ENCODE results near the gene GALNT4. TPM values are rescaled to one million over a fixed set of nuclear protein-coding genes. Genes with fewer than 3 reads are reported as not detected.

The GALNT4 gene
- polyA plus RNA-seq, 1 experiment: 2.1 TPM

- CTCF ChIA-PET: interaction anchor here (1.0 to 1.5 kb wide), 4 partner anchors 10 to 1315 kb away, joined by 3 to 7 read pairs (median 3); partner anchors contain the start of gene GALNT4
- Histone ChIP-seq H3K27me3 (ENCODE audit: control insufficient read depth, insufficient read depth, low read length) (no peaks in the 10 kb centered on the region), H3K36me3 (ENCODE audit: control insufficient read depth, insufficient read depth, low read length) (no peaks in the 10 kb centered on the region), H3K4me3 (ENCODE audit: low read depth, low read length) (no peak overlapping the region)
- POLR2A ChIA-PET: no interaction called here
- DNase-seq (ENCODE audit: low read depth): no peak
- no peak for TF ChIP-seq CTCF (IDR thresholded peaks at IDR 0.05; ENCODE audit: insufficient read depth, low read depth, low read length)
Measured at GRCh38 chr12:89538897-89539296, 14.3 kb upstream of the GALNT4 start.

GRCh38 chr12:89537389-89537788, 12.8 kb upstream of the GALNT4 start:
- H3K36me3 ChIP-seq (ENCODE audit: control insufficient read depth, insufficient read depth, low read length): no peaks in the 10 kb centered on the region
- no peak for DNase-seq (ENCODE audit: low read depth)

GRCh38 chr12:89529738-89530137, 5.1 kb upstream of the GALNT4 start:
- DNase-seq (ENCODE audit: low read depth): no peak
- H3K36me3 ChIP-seq (ENCODE audit: control insufficient read depth, insufficient read depth, low read length): no peaks in the 10 kb centered on the region
- TF ChIP-seq CTCF (IDR thresholded peaks at IDR 0.05; ENCODE audit: insufficient read depth, low read depth, low read length): peak; percentile 67
- H3K4me3 ChIP-seq (ENCODE audit: low read depth, low read length): no peak overlapping the region
- H3K27me3 ChIP-seq (ENCODE audit: control insufficient read depth, insufficient read depth, low read length): no peaks in the 10 kb centered on the region
- ChIA-PET POLR2A (no interaction called here), CTCF (interaction anchor here (1.0 to 10.3 kb wide), 7 partner anchors 9 to 536 kb away, joined by 3 to 104 read pairs (median 4); no protein-coding TSS in a partner anchor)

More at GRCh38 chr12:89537389-89537788, 12.8 kb upstream of the GALNT4 start:
- TF ChIP-seq CTCF (IDR thresholded peaks at IDR 0.05; ENCODE audit: insufficient read depth, low read depth, low read length): no peak
- H3K4me3 ChIP-seq (ENCODE audit: low read depth, low read length): no peak overlapping the region
- ChIA-PET POLR2A (no interaction called here), CTCF (no interaction called here)
- H3K27me3 ChIP-seq (ENCODE audit: control insufficient read depth, insufficient read depth, low read length): no peaks in the 10 kb centered on the region

GRCh38 chr12:89528434-89528833, 3.8 kb upstream of the GALNT4 start:
- ChIA-PET CTCF (interaction anchor here (1.3 to 10.3 kb wide), 3 partner anchors 58 to 509 kb away, joined by 5 to 104 read pairs (median 81); no protein-coding TSS in a partner anchor), POLR2A (no interaction called here)
- Histone ChIP-seq H3K4me3 (ENCODE audit: low read depth, low read length) (no peak overlapping the region), H3K27me3 (ENCODE audit: control insufficient read depth, insufficient read depth, low read length) (no peaks in the 10 kb centered on the region), H3K36me3 (ENCODE audit: control insufficient read depth, insufficient read depth, low read length) (no peaks in the 10 kb centered on the region)
- TF ChIP-seq CTCF (IDR thresholded peaks at IDR 0.05; ENCODE audit: insufficient read depth, low read depth, low read length): no peak
- no peak for DNase-seq (ENCODE audit: low read depth)

GRCh38 chr12:89525824-89526770, 1.5 kb upstream of the GALNT4 start, which contains the start of gene POC1B:
Gene POC1B (minus strand): TSS chr12:89526047. CDS start chr12:89525895, 152 bp downstream.
- H3K4me3 ChIP-seq (ENCODE audit: low read depth, low read length): peak within 1 kb of the TSS; percentile 85
- ChIA-PET POLR2A (interaction anchor here (0.6 kb wide), 1 partner anchor 472 kb away, joined by 4 read pairs; no protein-coding TSS in a partner anchor), CTCF (interaction anchor here (0.8 to 10.3 kb wide), 9 partner anchors 13 to 507 kb away, joined by 3 to 104 read pairs (median 3); no protein-coding TSS in a partner anchor)
- 0 out of 2 replicates have a peak, but pooled peaks have one; percentile 11 for TF ChIP-seq CTCF (IDR thresholded peaks at IDR 0.05; ENCODE audit: insufficient read depth, low read depth, low read length)
- peak; percentile 39 for DNase-seq (ENCODE audit: low read depth)
- no peaks in the 10 kb centered on the region for H3K36me3 ChIP-seq (ENCODE audit: control insufficient read depth, insufficient read depth, low read length)
- no peaks in the 10 kb centered on the region for H3K27me3 ChIP-seq (ENCODE audit: control insufficient read depth, insufficient read depth, low read length)
